Airway epithelial cell (primary cell): ENCODE results near the gene ARAP3. TPM values are rescaled to one million over a fixed set of nuclear protein-coding genes. Genes with fewer than 3 reads are reported as not detected.

Experiments
- total RNA-seq: library from RNA; depleted of rRNA; stranded (reverse); fragments of >200 nt; gene quantifications from 2 replicates; pipeline ENCODE4 v1.2.3, GENCODE V29; 2015

The ARAP3 gene, protein sequence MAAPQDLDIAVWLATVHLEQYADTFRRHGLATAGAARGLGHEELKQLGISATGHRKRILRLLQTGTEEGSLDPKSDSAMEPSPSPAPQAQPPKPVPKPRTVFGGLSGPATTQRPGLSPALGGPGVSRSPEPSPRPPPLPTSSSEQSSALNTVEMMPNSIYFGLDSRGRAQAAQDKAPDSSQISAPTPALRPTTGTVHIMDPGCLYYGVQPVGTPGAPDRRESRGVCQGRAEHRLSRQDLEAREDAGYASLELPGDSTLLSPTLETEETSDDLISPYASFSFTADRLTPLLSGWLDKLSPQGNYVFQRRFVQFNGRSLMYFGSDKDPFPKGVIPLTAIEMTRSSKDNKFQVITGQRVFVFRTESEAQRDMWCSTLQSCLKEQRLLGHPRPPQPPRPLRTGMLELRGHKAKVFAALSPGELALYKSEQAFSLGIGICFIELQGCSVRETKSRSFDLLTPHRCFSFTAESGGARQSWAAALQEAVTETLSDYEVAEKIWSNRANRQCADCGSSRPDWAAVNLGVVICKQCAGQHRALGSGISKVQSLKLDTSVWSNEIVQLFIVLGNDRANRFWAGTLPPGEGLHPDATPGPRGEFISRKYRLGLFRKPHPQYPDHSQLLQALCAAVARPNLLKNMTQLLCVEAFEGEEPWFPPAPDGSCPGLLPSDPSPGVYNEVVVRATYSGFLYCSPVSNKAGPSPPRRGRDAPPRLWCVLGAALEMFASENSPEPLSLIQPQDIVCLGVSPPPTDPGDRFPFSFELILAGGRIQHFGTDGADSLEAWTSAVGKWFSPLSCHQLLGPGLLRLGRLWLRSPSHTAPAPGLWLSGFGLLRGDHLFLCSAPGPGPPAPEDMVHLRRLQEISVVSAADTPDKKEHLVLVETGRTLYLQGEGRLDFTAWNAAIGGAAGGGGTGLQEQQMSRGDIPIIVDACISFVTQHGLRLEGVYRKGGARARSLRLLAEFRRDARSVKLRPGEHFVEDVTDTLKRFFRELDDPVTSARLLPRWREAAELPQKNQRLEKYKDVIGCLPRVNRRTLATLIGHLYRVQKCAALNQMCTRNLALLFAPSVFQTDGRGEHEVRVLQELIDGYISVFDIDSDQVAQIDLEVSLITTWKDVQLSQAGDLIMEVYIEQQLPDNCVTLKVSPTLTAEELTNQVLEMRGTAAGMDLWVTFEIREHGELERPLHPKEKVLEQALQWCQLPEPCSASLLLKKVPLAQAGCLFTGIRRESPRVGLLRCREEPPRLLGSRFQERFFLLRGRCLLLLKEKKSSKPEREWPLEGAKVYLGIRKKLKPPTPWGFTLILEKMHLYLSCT (N-terminal part only)
- 6.9 and 11.6 TPM in 2 replicates for total RNA-seq

DNA sequence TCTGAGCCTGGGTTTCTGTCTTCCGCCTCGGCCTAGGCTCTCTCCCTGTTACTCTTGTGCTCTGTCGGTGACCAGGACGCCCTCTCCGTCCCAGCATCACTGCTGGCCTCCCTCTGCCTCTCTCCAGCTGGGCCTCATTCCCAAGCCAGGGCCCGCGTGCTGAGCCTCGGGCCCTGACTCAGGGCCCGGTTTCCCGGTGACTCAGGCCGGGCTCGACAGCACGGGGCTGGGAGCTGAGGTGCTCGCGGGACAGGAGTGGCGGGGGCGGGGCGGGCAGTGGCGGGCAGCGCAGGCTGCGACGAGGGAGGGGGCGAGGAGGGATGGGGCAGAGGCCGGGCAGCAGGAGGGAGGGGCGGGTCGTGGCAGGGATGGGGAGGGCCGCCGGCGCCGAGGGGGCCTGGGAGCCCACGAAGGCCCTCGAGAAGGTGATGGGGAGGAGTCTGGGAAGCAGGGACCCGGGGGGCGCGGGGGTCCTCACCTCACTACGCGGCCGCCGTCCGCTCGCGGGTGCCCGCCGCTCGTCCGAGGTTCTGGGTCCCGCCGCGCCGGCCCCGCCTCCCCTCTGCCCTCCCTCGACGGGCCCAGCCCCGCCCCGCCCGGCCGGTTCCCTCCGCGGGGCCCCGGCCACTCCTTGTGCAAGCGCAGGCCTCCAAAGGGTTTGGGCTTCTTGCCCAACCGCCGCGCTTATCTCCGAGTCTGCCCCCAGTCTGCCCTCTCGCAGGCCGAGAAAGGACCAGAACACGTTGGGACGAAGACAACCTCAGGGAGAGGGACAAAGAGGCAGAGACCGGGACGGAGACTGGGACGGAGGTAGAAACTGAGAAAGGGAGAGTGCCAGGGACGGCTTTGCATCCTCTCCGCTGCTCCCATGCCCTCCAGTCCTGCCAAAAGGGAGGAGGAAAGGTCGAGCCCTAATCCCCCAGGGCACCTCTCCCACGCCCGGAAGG is at the start of gene ARAP3:
ARAP3 (minus strand) TSS at position 536 of the 947 bp plus-strand sequence. CDS start 1,744 bp downstream, outside the sequence.

DNA sequence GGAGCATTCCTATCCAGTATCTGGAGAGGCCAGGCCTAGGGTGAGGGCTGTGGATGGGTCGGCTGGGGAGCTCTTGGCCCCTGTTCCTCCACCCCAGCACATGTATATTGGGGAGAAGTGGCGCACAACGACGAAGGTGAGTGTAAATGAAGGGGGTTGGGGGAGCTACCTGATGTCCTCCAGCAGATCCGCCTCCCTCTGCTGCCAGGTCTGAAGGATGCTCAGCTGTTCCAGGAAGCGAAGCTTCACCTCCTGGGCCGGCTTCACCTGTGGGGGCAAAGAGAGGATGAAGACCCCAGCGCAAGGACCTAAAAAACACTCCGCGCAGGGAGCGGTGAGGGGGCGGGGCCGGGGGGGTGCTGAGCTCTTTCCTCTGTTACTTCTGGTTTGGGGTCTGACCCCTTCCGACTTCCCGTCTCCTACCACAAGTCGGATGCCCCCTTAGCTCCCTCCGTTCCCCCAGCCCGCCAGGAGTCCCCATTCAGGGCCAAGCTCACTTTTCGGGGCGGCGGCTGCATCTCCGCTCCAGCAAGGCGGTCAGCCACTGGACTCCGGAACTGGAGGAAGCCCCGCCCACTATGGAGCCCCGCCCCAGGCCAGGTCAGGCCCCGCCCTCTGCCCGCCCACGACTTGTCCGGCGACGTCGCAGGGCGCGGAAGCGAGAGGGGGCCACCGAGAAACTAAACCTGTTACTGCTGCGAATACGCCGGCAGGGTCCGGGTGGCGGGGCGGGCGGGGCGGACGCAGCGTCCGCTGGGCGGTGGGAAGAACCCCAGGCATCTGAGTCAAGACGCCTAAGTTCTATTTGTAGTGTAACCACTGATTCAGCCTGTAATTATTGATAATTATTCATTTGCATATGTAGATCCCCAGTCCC is 30.9 kb downstream of the ARAP3 start, which contains the start of gene FCHSD1:
FCHSD1 (minus strand) TSS at position 568 of the 877 bp plus-strand sequence; CDS start at position 518, 50 bp downstream.

DNA sequence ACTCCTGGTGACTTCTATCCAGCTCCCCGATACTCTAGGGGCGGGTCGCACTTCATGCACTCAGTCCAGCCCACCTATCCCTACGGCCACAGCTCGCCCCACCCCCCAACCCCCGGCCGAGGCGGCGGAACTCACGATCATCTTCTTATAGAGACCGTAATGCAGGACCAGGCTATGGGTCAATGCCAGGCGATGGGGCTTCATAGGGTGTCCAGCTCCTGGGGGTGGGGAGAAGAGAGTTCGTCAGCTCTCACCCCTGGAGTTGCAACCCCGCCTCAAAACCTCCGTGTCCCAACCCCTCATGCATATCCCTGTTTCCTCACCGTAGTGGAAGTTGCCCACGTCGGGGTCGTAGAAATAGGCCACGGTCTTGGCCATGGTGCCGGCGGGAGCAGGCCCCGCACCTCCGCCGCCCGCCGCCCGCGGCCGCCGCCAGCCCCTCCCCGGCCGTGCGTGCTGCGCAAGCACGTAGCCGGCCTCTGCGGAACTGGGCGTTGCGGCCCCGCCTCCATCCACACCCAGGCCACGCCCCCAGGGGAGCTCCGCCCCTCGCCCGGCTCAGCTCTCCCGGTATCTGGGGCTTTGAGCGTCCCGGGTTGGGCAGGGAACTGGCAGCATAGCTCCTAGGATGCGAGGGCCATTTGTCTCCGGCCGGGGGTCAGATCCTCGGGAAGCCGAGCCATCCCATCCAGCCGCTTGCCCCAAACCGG is 45.5 kb downstream of the ARAP3 start, which contains the start of the genes HDAC3 and RELL2:
HDAC3 (minus strand) TSS at position 437 of the 710 bp plus-strand sequence; CDS start at position 378, 59 bp downstream.
RELL2 (plus strand) TSS at position 585 of the 710 bp plus-strand sequence. CDS start 1,229 bp downstream, outside the sequence.

DNA sequence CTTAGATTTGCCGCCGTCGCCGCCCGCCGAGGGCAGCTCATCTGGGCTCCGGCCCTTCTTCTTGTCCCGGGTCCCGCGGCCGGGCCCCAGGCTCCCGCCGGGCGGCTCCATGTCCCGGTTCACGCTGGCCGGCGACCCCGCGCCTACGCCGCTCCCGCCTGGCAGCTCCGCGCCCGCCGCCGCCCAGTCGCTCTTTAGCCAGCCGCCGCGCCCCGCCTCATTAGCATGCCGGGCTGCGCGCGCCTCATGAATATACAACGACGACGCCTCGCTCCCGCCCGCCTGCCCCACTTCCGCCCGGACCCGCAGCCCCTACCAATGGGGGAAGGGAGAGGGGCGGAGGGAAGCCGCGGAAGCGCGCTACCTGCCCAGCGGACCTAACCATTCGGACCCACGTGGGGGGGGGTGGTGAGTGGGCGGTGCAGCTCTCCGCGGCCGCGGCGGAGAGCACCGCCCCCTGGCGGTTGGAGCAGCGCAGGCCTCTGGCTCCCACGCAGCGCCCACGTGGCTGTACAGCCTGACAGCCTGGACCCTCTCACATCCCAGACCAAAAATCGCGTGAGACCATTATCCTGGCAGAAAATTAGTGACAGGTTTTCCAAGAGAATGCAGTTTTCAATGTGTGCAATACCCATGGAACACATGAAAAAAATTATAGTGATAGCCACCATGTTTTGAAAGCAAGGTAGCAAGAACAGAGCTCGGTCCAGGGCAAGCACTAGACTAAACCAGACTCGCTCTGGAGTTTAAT is 63.1 kb downstream of the ARAP3 start, which contains the start of gene DIAPH1:
DIAPH1 (minus strand) TSS at position 197 of the 751 bp plus-strand sequence; CDS start at position 111, 86 bp downstream.

Other genes with a start within 250 kb of the ARAP3 start
- 21.0 and 27.2 TPM in 2 replicates for gene PCDHGC3, start 206.3 kb downstream of the ARAP3 start, total RNA-seq
- gene PCDHGC4, start 197.2 kb downstream of the ARAP3 start, total RNA-seq = 0.05 and 0.21 TPM in 2 replicates
- gene PCDHGC5, start 193.1 kb downstream of the ARAP3 start, total RNA-seq = 0.79 and 1.1 TPM in 2 replicates
- gene DIAPH1, start 63.2 kb downstream of the ARAP3 start, total RNA-seq = 91.6 and 106 TPM in 2 replicates
- gene HDAC3, start 45.4 kb downstream of the ARAP3 start, total RNA-seq = 66.1 and 66.9 TPM in 2 replicates
- gene RELL2, start 45.2 kb downstream of the ARAP3 start, total RNA-seq = 9.4 and 12.3 TPM in 2 replicates
- gene FCHSD1, start 30.8 kb downstream of the ARAP3 start, total RNA-seq = 12.3 and 20.4 TPM in 2 replicates
- gene PCDH1, start 196.2 kb upstream of the ARAP3 start, total RNA-seq = 50.3 and 60.9 TPM in 2 replicates
- 32.1 and 39.6 TPM in 2 replicates for gene DELE1, start 241.6 kb upstream of the ARAP3 start, total RNA-seq